SK-N-MC (cell line): ENCODE measurements around the gene PTGES.

Experiments used
- EZH2 ChIP-seq: fragments of 200-600 bp; sonication (generic); IDR thresholded peaks from one replicate; pipeline ENCODE4 v1.6.1; 2017; ENCODE audit warnings: antibody characterized with exemption
- POLR2AphosphoS5 ChIP-seq: IDR thresholded peaks from 2 replicates; pipeline ENCODE4 v1.6.1; 2012; ENCODE audit warnings: mild to moderate bottlenecking, low read depth, low read length, borderline replicate concordance

- TF ChIP-seq EZH2 (no peak), POLR2AphosphoS5 (no peak)
These were observed 16.5 kb downstream of the PTGES start for GRCh38 chr9:129736334-129736733.
